WTC11 (cell line): ENCODE measurements around the gene RAB10.

Source experiments
- AR ChIP-seq: fragments of 250-450 bp; sonication (Bioruptor Pico); IDR thresholded peaks from 2 replicates; pipeline ENCODE4 v1.9.0; 2021; ENCODE audit warnings: mild to moderate bottlenecking
- CREB1 ChIP-seq: sonication (generic); formaldehyde crosslinking; IDR thresholded peaks from 2 replicates; pipeline ENCODE4 v1.8.0; 2023; ENCODE audit warnings: mild to moderate bottlenecking, missing genetic modification reagents
- CTCF ChIP-seq: fragments of 200-600 bp; IDR thresholded peaks from 2 replicates; pipeline ENCODE4 v1.8.0; 2022; ENCODE audit warnings: antibody characterized with exemption
- E2F4 ChIP-seq: sonication (generic); formaldehyde crosslinking; IDR thresholded peaks from 2 replicates; pipeline ENCODE4 v1.8.1; 2022; ENCODE audit warnings: low read depth, mild to moderate bottlenecking, moderate library complexity, missing genetic modification reagents, borderline replicate concordance
- ESRRA ChIP-seq: sonication (generic); formaldehyde crosslinking; IDR thresholded peaks from 2 replicates; pipeline ENCODE4 v1.8.1; 2022; ENCODE audit warnings: mild to moderate bottlenecking, missing genetic modification reagents, borderline replicate concordance
- MAX ChIP-seq: sonication (generic); formaldehyde crosslinking; IDR thresholded peaks from 2 replicates; pipeline ENCODE4 v1.8.0; 2022; ENCODE audit warnings: mild to moderate bottlenecking, missing genetic modification reagents
- NFE2L1 ChIP-seq: sonication (generic); formaldehyde crosslinking; IDR thresholded peaks from 2 replicates; pipeline ENCODE4 v1.8.1; 2023; ENCODE audit warnings: missing genetic modification reagents
- RELA ChIP-seq: sonication (generic); formaldehyde crosslinking; IDR thresholded peaks from 2 replicates; pipeline ENCODE4 v1.8.1; 2022; ENCODE audit warnings: missing genetic modification reagents, mild to moderate bottlenecking, borderline replicate concordance
- TCF7 ChIP-seq: sonication (generic); formaldehyde crosslinking; IDR thresholded peaks from 2 replicates; pipeline ENCODE4 v1.8.0; 2022; ENCODE audit warnings: mild to moderate bottlenecking, low read depth, missing genetic modification reagents, moderate library complexity
- USF1 ChIP-seq: sonication (generic); formaldehyde crosslinking; IDR thresholded peaks from 2 replicates; pipeline ENCODE4 v1.8.0; 2022; ENCODE audit warnings: mild to moderate bottlenecking, missing genetic modification reagents
- USF2 ChIP-seq: sonication (generic); formaldehyde crosslinking; IDR thresholded peaks from 2 replicates; pipeline ENCODE4 v1.8.1; 2023; ENCODE audit warnings: mild to moderate bottlenecking, missing genetic modification reagents, moderate library complexity
- ZBTB21 ChIP-seq: sonication (generic); formaldehyde crosslinking; IDR thresholded peaks from 2 replicates; pipeline ENCODE4 v1.8.1; 2023; ENCODE audit warnings: mild to moderate bottlenecking, missing genetic modification reagents, borderline replicate concordance
- ZNF512 ChIP-seq: sonication (generic); formaldehyde crosslinking; IDR thresholded peaks from 2 replicates; pipeline ENCODE4 v1.8.1; 2022; ENCODE audit warnings: missing genetic modification reagents, borderline replicate concordance
- ZNF532 ChIP-seq: fragments of 250-450 bp; sonication (Bioruptor Pico); IDR thresholded peaks from 2 replicates; pipeline ENCODE4 v1.9.0; 2021; ENCODE audit warnings: mild to moderate bottlenecking, borderline replicate concordance

- no peak for TF ChIP-seq NFE2L1 (CRISPR knock-in tag)
- no peak for TF ChIP-seq E2F4 (CRISPR knock-in tag)
- no peak for TF ChIP-seq MAX (CRISPR knock-in tag)
- no peak for TF ChIP-seq CTCF
- no peak for TF ChIP-seq ZNF532 (CRISPR knock-in tag)
- TF ChIP-seq CREB1 (CRISPR knock-in tag), result no peak
- TF ChIP-seq USF1 (CRISPR knock-in tag), result no peak
- TF ChIP-seq ZBTB21 (CRISPR knock-in tag), result no peak
- TF ChIP-seq ESRRA (CRISPR knock-in tag), result no peak
- no peak for TF ChIP-seq RELA
- TF ChIP-seq AR (CRISPR knock-in tag), result no peak
- TF ChIP-seq ZNF512 (CRISPR knock-in tag), result no peak
- TF ChIP-seq TCF7 (CRISPR knock-in tag), result no peak
- TF ChIP-seq USF2 (CRISPR knock-in tag), result no peak
These were observed 14.9 kb downstream of the RAB10 start for GRCh38 chr2:26048791-26049190.
